Fibroblast of the conjunctiva (primary cell): ENCODE data around the gene PARD6G.
A peak's percentile ranks its signal among the peaks of the same experiment; 100 is the strongest.
"Not testable (repeated sequence)": the region's sequence is repeated elsewhere in the genome, so short reads cannot be mapped to it uniquely, and the experiment has no call there.

ENCODE experiments used
- DNase-seq: peaks from one replicate; pipeline ENCODE4 v3.0.0-alpha.2; 2010; ENCODE audit warnings: low read depth

PARD6G gene, protein sequence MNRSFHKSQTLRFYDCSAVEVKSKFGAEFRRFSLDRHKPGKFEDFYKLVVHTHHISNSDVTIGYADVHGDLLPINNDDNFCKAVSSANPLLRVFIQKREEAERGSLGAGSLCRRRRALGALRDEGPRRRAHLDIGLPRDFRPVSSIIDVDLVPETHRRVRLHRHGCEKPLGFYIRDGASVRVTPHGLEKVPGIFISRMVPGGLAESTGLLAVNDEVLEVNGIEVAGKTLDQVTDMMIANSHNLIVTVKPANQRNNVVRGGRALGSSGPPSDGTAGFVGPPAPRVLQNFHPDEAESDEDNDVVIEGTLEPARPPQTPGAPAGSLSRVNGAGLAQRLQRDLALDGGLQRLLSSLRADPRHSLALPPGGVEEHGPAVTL

DNA sequence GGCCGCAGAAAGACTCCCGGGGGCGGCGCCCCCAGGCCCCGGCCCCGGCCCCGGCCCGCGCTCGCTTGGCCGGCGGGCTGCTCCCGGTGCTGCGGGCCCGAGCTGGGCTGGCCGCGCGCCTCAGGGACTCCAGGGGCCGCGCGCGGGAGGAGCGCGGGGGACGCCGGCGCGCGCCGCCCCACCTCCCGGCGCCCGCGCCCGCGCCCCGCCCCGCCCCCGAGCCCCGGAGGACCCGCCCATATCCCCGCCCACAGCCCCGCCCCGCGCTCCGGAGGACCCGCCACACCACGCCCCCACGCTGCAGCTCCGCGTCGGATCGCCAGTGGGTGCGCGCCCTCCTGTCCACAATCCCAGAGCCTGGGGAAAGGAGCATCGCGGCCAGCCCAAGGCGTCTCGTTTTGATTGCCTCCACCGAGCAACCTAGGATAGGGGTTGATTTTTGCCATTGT, at the start of gene PARD6G:
Gene PARD6G, minus strand, starts transcription at position 122 of the 449 bp plus-strand sequence. CDS start 166 bp downstream, outside the sequence.
- DNase-seq = peak; percentile 37

DNA sequence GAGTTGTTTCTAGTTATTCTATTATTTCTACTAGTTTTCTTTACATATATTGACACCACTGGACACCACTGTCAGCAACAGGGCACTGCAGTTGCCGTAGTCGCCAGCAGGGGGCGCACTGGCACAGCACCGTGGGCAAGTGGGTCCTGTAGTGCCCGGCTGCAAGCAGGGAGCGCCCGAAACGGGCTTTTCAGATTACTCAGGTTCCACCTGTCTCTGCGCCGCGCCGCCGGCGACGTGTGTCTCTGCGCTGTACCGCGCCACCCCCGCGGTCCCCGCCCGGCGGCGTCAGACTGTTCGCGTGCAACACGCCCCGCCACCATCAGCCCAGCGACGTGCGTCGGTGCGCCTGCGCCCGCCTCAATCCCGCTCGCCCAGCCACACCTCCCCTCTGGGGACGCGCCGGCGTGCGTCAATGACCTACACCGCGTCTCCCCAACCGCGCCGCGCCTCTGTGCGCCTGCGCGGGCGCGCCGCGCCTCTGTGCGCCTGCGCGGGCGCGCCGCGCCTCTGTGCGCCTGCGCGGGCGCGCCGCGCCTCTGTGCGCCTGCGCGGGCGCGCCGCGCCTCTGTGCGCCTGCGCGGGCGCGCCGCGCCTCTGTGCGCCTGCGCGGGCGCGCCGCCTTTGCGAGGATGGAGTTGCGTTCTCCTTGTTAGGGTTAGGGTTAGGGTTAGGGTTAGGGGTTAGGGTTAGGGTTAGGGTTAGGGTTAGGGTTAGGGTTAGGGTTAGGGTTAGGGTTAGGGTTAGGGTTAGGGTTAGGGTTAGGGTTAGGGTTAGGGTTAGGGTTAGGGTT, 15.1 kb upstream of the PARD6G start:
- DNase-seq = not testable (repeated sequence)

DNA sequence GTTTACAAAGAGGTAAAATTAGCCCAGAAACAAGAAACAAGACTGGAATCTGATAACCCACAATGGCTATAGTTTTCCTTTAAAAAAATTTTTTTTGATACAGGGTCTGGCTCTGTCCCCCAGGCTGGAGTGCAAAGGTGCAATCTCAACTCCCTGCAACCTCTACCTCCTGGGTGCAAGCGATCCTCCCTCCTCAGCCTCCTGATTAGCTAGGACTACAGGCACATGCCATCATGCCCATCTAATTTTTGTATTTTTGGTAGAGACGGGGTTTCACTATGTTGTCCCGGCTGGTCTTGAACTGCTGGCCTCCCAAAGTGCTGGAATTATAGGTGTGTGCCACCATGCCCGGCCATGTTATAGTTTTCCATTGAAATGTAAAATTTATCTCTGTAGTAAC, 12.3 kb upstream of the PARD6G start:
- DNase-seq = no peak

DNA sequence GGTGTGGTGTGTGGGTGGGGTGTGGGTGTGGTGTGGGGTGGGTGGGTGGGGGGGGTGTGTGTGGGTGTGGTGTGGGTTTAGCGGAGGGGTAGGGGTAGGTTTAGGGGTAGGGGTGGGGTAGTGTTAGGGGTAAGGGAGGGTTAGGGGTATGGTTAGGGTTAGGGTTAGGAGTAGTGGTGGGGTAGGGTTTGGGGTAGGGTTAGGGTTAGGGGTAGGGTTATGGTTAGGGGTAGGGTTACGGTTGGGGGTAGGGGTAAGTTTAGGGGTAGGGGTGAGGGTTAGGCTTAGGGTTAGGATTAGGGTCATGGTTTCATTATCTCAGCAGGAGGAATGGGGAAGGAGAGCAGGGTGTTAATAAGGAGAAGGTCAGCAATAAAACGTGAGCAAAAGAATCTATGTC, 11.3 kb upstream of the PARD6G start:
- no peak for DNase-seq

DNA sequence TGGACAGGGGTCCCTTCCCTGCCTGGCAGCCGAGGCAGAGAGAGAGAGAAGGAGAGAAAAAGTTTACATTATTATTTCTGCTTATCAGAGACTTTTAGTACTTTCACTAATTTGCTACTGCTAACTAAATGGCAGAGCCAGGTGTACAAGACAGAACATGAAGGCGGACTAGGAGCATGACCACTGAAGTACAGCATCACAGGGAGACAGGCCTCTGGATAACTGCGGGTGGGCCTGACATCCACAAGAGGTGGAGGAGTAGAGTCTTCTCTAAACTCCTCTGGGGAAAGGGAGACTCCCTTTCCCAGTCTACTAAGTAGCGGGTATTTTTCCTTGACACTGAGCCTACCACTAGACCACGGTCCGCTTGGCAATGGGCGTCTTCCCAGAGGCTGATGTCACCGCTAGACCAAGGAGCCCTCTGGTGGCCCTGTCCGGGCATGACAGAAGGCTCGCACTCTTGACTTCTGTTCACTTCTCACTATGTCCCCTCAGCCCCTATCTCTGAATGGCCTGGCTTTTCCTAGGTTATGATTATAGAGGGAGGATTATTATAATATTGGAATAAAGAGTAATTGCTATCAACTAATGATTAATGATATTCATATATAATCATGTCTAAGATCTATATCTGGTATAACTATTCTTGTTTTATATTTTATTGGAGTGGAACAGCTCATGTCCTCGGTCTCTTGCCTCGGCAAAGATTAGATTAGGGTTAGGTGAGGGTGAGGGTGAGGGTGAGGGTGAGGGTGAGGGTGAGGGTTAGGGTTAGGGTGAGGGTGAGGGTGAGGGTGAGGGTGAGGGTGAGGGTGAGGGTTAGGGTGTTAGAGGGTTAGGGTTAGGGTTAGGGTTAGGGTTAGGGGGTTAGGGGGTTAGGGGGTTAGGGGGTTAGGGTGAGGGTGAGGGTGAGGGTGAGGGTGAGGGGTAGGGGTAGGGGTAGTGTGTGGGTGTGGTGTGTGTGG, 10.5 kb upstream of the PARD6G start:
- peak; percentile 28 for DNase-seq

GRCh38 chr18:80254971-80255500, 7.7 kb upstream of the PARD6G start:
- no peak for DNase-seq

DNA sequence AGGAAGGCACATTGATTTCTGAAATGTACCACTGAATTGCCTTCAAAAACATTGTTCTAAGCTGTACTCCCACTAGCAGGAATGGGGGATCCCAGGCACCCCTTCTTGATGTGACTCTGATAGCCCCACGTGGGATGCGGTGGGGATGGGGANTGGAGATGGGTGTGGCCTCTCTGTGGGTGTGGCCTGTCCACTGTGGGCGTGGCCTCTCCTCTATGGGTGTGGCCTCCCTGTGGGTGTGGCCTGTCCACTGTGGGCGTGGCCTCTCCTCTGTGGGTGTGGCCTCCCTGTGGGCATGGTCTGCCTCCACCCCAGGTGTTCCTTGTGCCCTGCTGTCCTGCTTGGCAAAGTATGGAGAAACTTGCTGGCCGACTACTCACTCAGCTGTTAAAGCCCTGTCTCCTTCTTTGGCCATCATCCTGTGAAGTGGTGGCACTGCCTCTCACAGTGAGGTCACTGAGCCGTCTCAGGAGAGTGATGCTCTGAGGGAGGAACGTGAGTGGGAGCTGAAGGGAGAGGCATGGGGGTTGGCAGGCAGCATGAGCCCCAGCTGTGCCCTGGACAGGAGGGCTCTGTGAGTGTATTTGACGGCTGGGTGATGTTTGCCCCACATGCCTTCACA, 6.7 kb upstream of the PARD6G start:
- DNase-seq = no peak

GRCh38 chr18:80253236-80253635, 5.9 kb upstream of the PARD6G start:
- no peak for DNase-seq

- DNase-seq = no peak
These were observed 4.8 kb upstream of the PARD6G start for GRCh38 chr18:80252136-80252535.

DNA sequence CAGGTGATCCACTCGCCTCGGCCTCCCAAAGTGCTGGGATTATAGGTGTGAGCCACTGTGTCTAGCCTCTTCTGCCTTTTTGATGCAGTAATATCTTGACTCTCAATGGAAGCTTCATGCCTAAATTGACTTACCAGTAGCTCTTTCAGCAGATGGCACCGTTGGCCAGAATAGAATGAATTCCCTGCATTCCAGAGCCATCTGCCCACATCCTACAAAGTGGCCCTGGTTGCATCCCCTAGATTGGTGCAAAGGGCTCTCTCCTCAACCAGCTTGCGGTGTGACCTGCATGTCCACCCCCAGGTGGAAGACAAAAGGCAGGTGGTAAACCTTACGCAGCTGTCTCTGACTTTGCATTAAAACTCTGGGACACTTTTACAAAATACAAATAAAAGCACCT, 4.4 kb upstream of the PARD6G start:
- DNase-seq = no peak

GRCh38 chr18:80250740-80251364, 3.5 kb upstream of the PARD6G start:
- no peak for DNase-seq

- DNase-seq = no peak
These were observed 2.1 kb upstream of the PARD6G start for GRCh38 chr18:80249217-80250093.

GRCh38 chr18:80246445-80247392, 595 bp downstream of the PARD6G start:
- no peak for DNase-seq

DNA sequence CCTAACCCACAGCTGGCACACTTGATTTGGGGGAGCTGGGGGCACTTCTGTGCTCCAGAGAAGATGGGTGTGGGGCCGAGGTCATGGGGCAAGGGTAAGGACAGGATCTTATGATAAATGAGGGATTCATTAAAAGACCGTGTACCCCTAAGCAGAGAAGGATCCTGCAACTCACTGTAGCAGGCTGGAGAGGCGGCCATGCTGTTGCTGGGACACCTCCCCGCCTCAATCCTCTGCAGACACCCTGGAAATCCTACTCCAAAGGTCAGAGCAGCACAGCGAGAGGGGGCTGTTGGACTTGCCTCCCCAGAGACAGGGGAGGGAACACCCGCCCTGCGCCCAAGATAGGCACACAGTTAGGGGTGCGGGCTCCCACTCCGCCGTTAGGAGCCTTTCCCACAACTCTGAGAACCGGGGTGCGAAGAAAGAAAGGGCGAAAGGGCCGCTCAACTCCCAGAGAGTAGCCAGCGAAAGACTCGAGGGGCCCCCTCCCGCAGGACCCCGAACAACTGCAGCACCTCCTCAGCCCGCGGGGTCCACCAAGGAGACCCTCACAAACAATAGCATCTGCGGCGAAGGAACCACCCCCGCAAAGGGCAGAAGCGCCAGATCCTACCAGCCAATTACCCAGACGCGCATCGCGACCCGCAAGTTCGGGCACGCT, 1.4 kb downstream of the PARD6G start:
- no peak for DNase-seq

DNA sequence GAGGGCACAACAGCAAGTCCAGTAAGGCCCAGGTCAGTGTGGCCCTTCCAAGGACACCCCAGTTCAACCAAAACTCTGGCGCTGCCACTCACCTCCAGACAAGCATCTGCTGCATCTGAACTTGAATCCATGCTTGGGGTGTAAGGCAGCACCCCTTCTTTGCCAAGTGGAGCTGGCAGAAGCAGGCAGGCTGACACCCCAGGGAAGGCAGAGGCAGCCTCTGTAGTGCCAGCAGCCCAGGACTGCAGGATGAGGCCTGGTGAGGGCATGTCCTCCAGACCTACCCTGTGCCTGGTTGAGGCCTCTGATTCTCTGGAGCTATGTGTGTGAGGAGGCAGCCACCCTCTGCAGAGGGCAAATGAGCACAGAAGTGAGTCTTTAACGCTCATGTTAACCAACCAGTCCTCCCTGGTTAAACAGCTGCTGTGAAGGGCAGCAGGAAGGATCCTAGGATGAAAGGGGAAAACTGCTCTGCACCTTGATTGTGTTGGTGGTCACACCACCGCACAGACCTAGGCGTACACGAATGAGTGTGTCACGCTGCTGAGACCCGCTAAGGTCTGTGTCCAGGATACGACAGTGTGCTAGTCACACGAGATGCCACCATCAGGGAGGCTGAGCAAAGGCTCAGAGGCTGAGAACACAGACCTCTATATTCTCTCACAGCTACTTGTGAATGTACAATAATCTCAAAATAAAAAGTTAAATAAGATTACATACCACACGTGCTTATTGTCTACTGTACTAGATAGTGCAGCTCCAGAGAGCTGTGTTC, 2.2 kb downstream of the PARD6G start:
- DNase-seq = no peak

DNA sequence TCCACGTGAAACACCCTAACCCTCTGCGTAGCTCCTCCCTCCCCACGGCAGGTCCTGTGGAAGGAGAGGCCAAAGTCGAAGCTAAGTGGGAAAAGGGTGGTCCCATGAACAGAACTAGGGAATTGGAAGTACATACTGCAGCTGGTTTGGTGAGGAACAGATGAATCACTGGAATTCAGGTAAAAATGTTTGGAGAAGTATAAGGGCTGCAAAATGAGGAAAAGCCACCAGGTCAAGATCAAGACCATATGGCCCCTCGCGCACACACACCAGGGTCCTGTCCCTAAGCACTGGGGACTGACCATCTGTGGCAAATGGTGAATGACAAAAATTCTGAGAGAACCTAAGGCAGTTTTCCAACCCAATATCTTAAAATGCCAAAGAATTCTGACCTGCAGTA, 3.1 kb downstream of the PARD6G start:
- DNase-seq = no peak

DNA sequence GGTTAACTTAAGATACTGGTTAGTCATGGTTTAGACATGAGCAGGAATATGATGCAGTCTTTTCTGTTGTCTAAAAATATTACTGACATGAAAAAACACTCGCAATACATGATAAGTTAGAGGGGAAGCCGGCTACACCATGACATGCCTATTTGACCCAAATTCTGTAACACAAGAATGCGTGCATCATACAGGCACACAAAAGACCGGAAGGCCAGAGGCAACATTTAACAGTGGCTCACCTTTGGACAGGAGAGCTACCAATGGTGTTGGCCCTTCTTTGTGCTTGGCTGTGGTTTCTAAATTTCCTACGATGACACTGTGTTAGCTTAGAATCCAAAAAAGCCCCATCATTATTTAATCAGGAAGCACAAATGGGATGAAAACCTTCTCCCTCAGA, 4.1 kb downstream of the PARD6G start:
- DNase-seq = no peak
